Inflammatory macrophage treated with lipopolysaccharide for 1 hour (primary cell): ENCODE measurements around the gene NPEPPS.

Experiments used
- DNase-seq, 2 donors: peaks; one replicate each; pipeline ENCODE4 v3.0.0-alpha.2; 2020 to 2022

NPEPPS gene

DNA sequence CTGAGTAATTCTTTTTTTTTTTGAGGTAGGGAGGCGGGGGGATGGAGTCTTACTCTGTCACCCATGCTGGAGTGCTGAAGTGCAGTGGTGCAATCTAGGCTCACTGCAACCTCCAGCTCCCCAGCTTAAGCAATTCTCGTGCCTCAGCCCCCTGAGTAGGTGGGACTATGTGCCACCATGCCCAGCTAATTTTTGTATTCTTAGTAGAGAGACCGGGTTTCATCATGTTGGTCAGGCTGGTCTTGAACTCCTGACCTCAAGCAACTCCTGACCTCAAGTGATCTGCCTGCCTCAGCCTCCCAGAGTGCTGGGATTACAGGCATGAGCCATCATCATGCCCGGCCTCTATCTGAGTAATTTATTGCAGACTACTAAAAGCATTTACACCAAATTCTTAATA lies 138.2 kb downstream of the NPEPPS start:
- DNase-seq = peak; percentile 55 to 76

DNA sequence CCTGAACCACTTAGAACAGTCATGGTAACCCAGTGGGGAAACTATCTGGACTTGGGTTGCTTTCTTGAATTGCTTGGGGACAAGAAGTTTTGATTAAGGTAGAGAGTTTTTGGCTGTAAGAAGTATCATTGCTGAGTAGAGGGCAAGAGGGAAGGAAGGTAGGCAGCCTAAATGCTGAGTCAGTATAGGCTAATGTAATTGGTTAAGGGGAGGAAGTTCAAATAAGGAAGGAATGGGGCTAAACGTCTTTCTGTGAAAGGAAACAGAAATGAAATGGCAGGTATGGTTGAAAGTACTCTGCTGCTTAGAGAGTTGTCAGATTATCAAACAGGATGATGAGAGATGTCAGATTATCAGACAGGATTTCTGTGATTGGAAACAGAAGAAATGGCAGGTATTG lies 139.2 kb downstream of the NPEPPS start:
- peak; percentile 30 to 48 for DNase-seq
